ENCODE measurements around the gene ALG5. TPM values are rescaled to one million over a fixed set of nuclear protein-coding genes. Genes with fewer than 3 reads are reported as not detected.

Gene ALG5
- total and polyA plus RNA-seq, 3 donors from 2014 or later, result 16.8 to 27.1 (median 18.0) TPM

DNA sequence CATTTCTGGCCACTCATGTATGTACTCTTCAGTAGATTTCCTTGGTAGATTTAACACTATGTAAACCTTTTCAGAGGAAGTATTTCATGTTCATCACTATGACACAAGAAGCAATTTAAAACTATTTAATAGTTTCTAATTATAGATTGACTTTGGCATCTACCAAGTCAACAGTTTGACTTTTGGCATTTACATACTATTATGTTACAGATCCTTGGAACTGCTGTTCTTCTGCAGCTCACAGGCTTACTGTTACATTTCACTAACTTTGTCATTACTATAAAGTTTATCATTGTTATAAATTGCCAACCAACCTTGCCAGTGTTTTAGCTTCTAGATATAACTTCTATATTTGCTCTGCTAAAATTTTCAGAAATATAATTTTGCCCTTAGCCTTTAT is 41.6 kb upstream of the ALG5 start:
- DNase-seq, result no peak
- no peaks in the 10 kb centered on the region for H3K4me1 ChIP-seq
- no peak overlapping the region for H3K27ac ChIP-seq
- intact Hi-C loops (cut with DNase I; ENCODE audit: low total_unique reads), result no loop called here
- H3K4me3 ChIP-seq, result no peak overlapping the region
- no peaks in the 10 kb centered on the region for H3K27me3 ChIP-seq
- H3K9me3 ChIP-seq, result no peaks in the 10 kb centered on the region
- TF ChIP-seq POLR2A (IDR thresholded peaks at IDR 0.05), result no peak
- TF ChIP-seq, protein P1, sequence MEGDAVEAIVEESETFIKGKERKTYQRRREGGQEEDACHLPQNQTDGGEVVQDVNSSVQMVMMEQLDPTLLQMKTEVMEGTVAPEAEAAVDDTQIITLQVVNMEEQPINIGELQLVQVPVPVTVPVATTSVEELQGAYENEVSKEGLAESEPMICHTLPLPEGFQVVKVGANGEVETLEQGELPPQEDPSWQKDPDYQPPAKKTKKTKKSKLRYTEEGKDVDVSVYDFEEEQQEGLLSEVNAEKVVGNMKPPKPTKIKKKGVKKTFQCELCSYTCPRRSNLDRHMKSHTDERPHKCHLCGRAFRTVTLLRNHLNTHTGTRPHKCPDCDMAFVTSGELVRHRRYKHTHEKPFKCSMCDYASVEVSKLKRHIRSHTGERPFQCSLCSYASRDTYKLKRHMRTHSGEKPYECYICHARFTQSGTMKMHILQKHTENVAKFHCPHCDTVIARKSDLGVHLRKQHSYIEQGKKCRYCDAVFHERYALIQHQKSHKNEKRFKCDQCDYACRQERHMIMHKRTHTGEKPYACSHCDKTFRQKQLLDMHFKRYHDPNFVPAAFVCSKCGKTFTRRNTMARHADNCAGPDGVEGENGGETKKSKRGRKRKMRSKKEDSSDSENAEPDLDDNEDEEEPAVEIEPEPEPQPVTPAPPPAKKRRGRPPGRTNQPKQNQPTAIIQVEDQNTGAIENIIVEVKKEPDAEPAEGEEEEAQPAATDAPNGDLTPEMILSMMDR (IDR thresholded peaks at IDR 0.05), result no peak
- no peaks in the 10 kb centered on the region for H3K36me3 ChIP-seq (ENCODE audit: low read depth, missing control alignments)

DNA sequence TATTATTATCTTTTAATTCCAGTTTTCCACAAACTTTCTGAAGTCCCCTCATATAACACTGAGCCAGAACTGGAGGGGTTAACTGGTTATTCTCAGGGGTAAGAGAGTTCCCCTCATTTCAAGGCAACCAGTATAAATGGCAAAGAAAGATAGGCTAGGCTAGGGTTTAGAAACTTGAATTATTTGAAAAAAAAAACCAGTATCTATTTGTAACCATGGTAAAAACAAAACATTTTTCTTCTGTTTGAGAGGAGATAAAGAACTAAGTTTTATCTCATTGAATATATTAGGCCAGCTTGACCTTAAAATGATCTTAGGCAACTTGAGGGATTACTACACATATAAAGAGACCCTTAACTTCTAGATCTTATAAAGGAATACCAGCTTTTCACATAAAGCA is 40.8 kb upstream of the ALG5 start:
- TF ChIP-seq POLR2A (IDR thresholded peaks at IDR 0.05), result no peak
- TF ChIP-seq, protein P1 (IDR thresholded peaks at IDR 0.05), result no peak
- Histone ChIP-seq H3K4me1 (no peaks in the 10 kb centered on the region), H3K36me3 (ENCODE audit: low read depth, missing control alignments) (no peaks in the 10 kb centered on the region), H3K4me3 (no peak overlapping the region), H3K27ac (no peak overlapping the region), H3K9me3 (no peaks in the 10 kb centered on the region), H3K27me3 (no peaks in the 10 kb centered on the region)
- intact Hi-C loops (cut with DNase I; ENCODE audit: low total_unique reads), result no loop called here
- no peak for DNase-seq

DNA sequence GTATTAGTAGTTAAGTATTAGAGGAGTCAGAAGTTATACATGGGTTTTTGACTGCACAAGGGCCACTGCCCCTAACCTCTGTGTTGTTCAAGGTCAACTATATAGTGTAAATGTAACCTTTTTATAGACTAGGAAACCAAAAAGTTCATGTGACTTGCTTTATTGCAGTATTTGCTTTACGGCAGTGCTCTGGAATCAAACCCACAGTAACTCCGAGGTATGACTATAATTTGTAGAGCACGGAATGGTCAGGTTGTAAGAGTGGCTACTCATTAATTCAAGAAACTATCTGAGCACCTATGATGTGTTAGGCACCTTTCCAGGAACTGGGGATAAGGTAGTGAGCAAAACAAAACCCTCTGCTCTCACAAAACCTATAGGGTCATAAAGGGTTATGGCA is 38.1 kb upstream of the ALG5 start:
- Histone ChIP-seq H3K4me3 (no peak overlapping the region), H3K9me3 (no peaks in the 10 kb centered on the region), H3K4me1 (no peaks in the 10 kb centered on the region), H3K36me3 (ENCODE audit: low read depth, missing control alignments) (no peaks in the 10 kb centered on the region), H3K27ac (no peak overlapping the region), H3K27me3 (no peaks in the 10 kb centered on the region)
- TF ChIP-seq, protein P1 (IDR thresholded peaks at IDR 0.05), result no peak
- TF ChIP-seq POLR2A (IDR thresholded peaks at IDR 0.05), result no peak
- intact Hi-C loops (cut with DNase I; ENCODE audit: low total_unique reads), result no loop called here
- 96 to 98% methylated on average over 3 of the region's 3 CpGs for WGBS, 2 donors
- no peak for DNase-seq

DNA sequence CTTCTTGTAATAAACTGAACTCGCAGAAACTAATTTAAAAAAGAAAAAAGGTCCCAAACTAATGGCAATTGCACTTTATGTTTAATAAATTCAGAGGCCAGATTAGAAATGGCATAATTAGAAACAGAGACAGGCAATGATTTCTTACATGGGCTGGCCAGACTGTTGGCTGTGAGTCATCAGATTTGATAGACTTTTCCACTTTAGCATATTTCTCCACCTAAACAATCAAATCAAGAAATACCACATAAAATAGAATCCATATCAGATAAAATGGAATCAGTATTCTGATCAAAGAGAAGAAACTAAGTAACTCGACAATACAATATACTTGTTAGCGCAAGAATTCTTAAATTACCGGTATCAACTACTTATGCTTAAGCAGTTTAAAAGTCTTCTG is 30.5 kb upstream of the ALG5 start:
- Histone ChIP-seq H3K4me1 (no peaks in the 10 kb centered on the region), H3K4me3 (no peak overlapping the region), H3K27me3 (no peaks in the 10 kb centered on the region), H3K27ac (no peak overlapping the region), H3K9me3 (no peaks in the 10 kb centered on the region), H3K36me3 (ENCODE audit: low read depth, missing control alignments) (no peaks in the 10 kb centered on the region)
- TF ChIP-seq, protein P1 (IDR thresholded peaks at IDR 0.05), result no peak
- TF ChIP-seq POLR2A (IDR thresholded peaks at IDR 0.05), result no peak
- intact Hi-C loops (cut with DNase I; ENCODE audit: low total_unique reads), result no loop called here
- DNase-seq, result no peak
- WGBS, 2 donors, result 90 to 96% methylated on average over 4 of the region's 4 CpGs

DNA sequence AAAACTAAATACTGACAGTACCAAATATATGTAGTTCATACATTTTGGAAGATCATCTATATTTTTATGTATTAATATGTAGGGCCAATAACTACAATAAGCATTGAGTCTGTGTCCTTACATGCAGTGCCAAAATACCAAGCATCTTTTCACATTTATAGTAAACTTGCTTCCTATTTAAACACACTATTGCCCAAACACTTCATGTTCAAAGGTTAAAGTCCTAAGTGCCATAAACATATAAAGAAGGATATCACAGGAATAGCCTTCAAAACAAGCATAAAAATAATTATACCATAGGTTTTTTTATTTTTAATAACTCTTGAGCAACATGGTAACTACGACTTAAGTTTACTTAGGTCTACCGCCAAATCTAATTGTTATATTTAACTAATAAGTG is 28.5 kb upstream of the ALG5 start:
- H3K4me3 ChIP-seq, result no peak overlapping the region
- 85 to 90% methylated on average over 2 of the region's 2 CpGs for WGBS, 2 donors
- no peak for DNase-seq
- H3K36me3 ChIP-seq (ENCODE audit: low read depth, missing control alignments), result no peaks in the 10 kb centered on the region
- H3K9me3 ChIP-seq, result no peaks in the 10 kb centered on the region
- no peaks in the 10 kb centered on the region for H3K27me3 ChIP-seq
- no peak overlapping the region for H3K27ac ChIP-seq
- TF ChIP-seq, protein P1 (IDR thresholded peaks at IDR 0.05), result no peak
- TF ChIP-seq POLR2A (IDR thresholded peaks at IDR 0.05), result no peak
- no peaks in the 10 kb centered on the region for H3K4me1 ChIP-seq
- intact Hi-C loops (cut with DNase I; ENCODE audit: low total_unique reads), result no loop called here
